H1 (cell line): ENCODE data around the gene JPH2. TPM values are rescaled to one million over a fixed set of nuclear protein-coding genes. Genes with fewer than 3 reads are reported as not detected.

Experiments used
- CTCF ChIA-PET: fragments of 300-600 bp; sonication (Branson Sonifier 250); formaldehyde crosslinking; loops from one replicate; lab custom pipeline; 2021; ENCODE audit not compliant: partially characterized antibody; lab: Charles Lee
- POLR2A ChIA-PET: fragments of 300-600 bp; sonication (Branson Sonifier 250); formaldehyde crosslinking; loops from one replicate; lab custom pipeline; 2021; ENCODE audit warnings: inconsistent platforms; ENCODE audit not compliant: partially characterized antibody; lab: Charles Lee
- DNase-seq, 2 experiments: peaks; one replicate each; pipeline versions ENCODE4 v3.0.0 to v3.0.0-alpha.2; 2010 to 2022; ENCODE audit warnings: low spot score in 2 of 2, low read depth in 1 of 2, mixed read lengths in 1 of 2
- FAIRE-seq: peaks from 2 replicates; lab custom pipeline; 2011; peaks lifted over from hg19 to GRCh38; lab: Jason Lieb, UNC
- H2AFZ ChIP-seq: 2 replicates; pipeline ENCODE4 v1.8.1; 2012; ENCODE audit warnings: low read length, inconsistent platforms
- H2AK5ac ChIP-seq: 2 replicates; pipeline ENCODE4 v1.6.1; 2013; ENCODE audit warnings: low read depth, low read length
- H2BK120ac ChIP-seq: replicated peaks from 2 replicates; pipeline ENCODE3; 2013; ENCODE audit warnings: low read depth, low read length, inconsistent platforms
- H2BK12ac ChIP-seq: 2 replicates; pipeline ENCODE4 v1.6.1; 2013; ENCODE audit warnings: low read depth, low read length
- H2BK15ac ChIP-seq: 2 replicates; pipeline ENCODE4 v1.6.1; 2013; ENCODE audit warnings: low read length
- H2BK20ac ChIP-seq: 2 replicates; pipeline ENCODE4 v1.6.1; 2013; ENCODE audit warnings: low read length
- H2BK5ac ChIP-seq: 2 replicates; pipeline ENCODE4 v1.6.1; 2013; ENCODE audit warnings: low read depth, low read length
- H3K14ac ChIP-seq: 2 replicates; pipeline ENCODE4 v1.6.1; 2013; ENCODE audit warnings: inconsistent platforms; ENCODE audit not compliant: insufficient read length
- H3K18ac ChIP-seq: 2 replicates; pipeline ENCODE4 v1.6.1; 2013; ENCODE audit warnings: low read length; ENCODE audit errors: extremely low read depth
- H3K23ac ChIP-seq: 2 replicates; pipeline ENCODE4 v1.6.1; 2013; ENCODE audit warnings: inconsistent platforms; ENCODE audit not compliant: insufficient read length
- H3K23me2 ChIP-seq: 2 replicates; pipeline ENCODE4 v1.6.1; 2013; ENCODE audit warnings: low read depth, low read length
- H3K27ac ChIP-seq: 2 replicates; pipeline ENCODE4 v1.6.1; 2011; ENCODE audit warnings: low read depth, low read length, inconsistent platforms
- H3K27me3 ChIP-seq, 4 experiments: replicated peaks in 1 of 4; 1 replicate in 1 of 4; 2 replicates in 3 of 4; pipeline versions ENCODE4 v1.6.1 to v1.8.1; 2011 to 2013; ENCODE audit warnings: low read length in 3 of 4, mild to moderate bottlenecking in 3 of 4, inconsistent platforms in 2 of 4, mixed read lengths in 2 of 4, moderate library complexity in 1 of 4; ENCODE audit not compliant: control insufficient read depth in 3 of 4, insufficient read depth in 3 of 4; ENCODE audit errors: extremely low read depth in 1 of 4
- H3K36me3 ChIP-seq, 4 experiments: 2 replicates each; pipeline versions ENCODE4 v1.6.1 to v1.8.1; 2011 to 2013; ENCODE audit warnings: mild to moderate bottlenecking in 4 of 4, low read length in 3 of 4, moderate library complexity in 2 of 4, control low read depth in 1 of 4, inconsistent platforms in 1 of 4; ENCODE audit not compliant: insufficient read depth in 4 of 4, control insufficient read depth in 2 of 4
- H3K4ac ChIP-seq: replicated peaks from 2 replicates; pipeline ENCODE3; 2013; ENCODE audit warnings: low read length, low read depth, mixed read lengths, inconsistent platforms; ENCODE audit not compliant: insufficient read length
- H3K4me1 ChIP-seq, 4 experiments: replicated peaks in 1 of 4; 1 replicate in 1 of 4; 2 replicates in 3 of 4; pipeline versions ENCODE4 v1.6.1 to v1.8.1; 2011 to 2013; ENCODE audit warnings: low read length in 3 of 4, inconsistent platforms in 2 of 4, mixed read lengths in 1 of 4; ENCODE audit not compliant: insufficient read depth in 4 of 4, control insufficient read depth in 3 of 4
- H3K4me2 ChIP-seq, 2 experiments: 2 replicates each; pipeline versions ENCODE4 v1.6.1 to v1.8.1; 2011 to 2013; ENCODE audit warnings: low read depth in 2 of 2, low read length in 2 of 2, control low read depth in 1 of 2, inconsistent platforms in 1 of 2, mild to moderate bottlenecking in 1 of 2; ENCODE audit not compliant: insufficient read depth in 1 of 2
- H3K4me3 ChIP-seq, 4 experiments: fragments of 200-600, 300-600 bp in 1 of 4; sonication (generic), shearing (Covaris generic), sonication (Bioruptor Twin) in 1 of 4; 2 replicates each; pipeline versions ENCODE4 v1.5.1 to v1.8.1; 2011 to 2016; ENCODE audit warnings: low read length in 4 of 4, low read depth in 3 of 4, control low read depth in 2 of 4, inconsistent platforms in 2 of 4, mild to moderate bottlenecking in 2 of 4, mixed read lengths in 1 of 4, moderate library complexity in 1 of 4; ENCODE audit not compliant: insufficient read depth in 2 of 4; ENCODE audit errors: extremely low read depth in 1 of 4
- H3K56ac ChIP-seq: replicated peaks from 2 replicates; pipeline ENCODE3; 2013; ENCODE audit warnings: low read depth, mild to moderate bottlenecking, mixed read lengths, low read length, inconsistent platforms; ENCODE audit not compliant: insufficient read length
- H3K79me1 ChIP-seq: 2 replicates; pipeline ENCODE4 v1.6.1; 2013; ENCODE audit warnings: low read depth, low read length, control low read depth
- H3K79me2 ChIP-seq, 2 experiments: 2 replicates each; pipeline versions ENCODE4 v1.6.1 to v1.8.1; 2012 to 2013; ENCODE audit warnings: low read length in 2 of 2, mild to moderate bottlenecking in 2 of 2, inconsistent platforms in 1 of 2; ENCODE audit not compliant: insufficient read depth in 2 of 2, control insufficient read depth in 1 of 2
- H3K9ac ChIP-seq, 4 experiments: replicated peaks in 1 of 4; 1 replicate in 1 of 4; 2 replicates in 3 of 4; pipeline versions ENCODE4 v1.6.1 to v1.8.1; 2011 to 2013; ENCODE audit warnings: low read depth in 3 of 4, low read length in 3 of 4, control low read depth in 2 of 4, mild to moderate bottlenecking in 2 of 4, moderate library complexity in 2 of 4, inconsistent platforms in 1 of 4; ENCODE audit errors: extremely low read depth in 1 of 4
- H3K9me3 ChIP-seq, 2 experiments: 2 replicates each; pipeline versions ENCODE4 v1.6.1 to v1.8.1; 2012 to 2013; ENCODE audit warnings: mild to moderate bottlenecking in 2 of 2, moderate library complexity in 2 of 2, control low read depth in 1 of 2, inconsistent platforms in 1 of 2, low read depth in 1 of 2, low read length in 1 of 2, mixed read lengths in 1 of 2; ENCODE audit not compliant: insufficient read depth in 2 of 2
- H4K20me1 ChIP-seq, 2 experiments: replicated peaks in 1 of 2; 2 replicates each; pipeline versions ENCODE3 to v1.8.1; 2011 to 2013; ENCODE audit warnings: inconsistent platforms in 2 of 2, low read length in 2 of 2, mild to moderate bottlenecking in 1 of 2; ENCODE audit not compliant: insufficient read depth in 2 of 2, control insufficient read depth in 1 of 2
- H4K5ac ChIP-seq: 2 replicates; pipeline ENCODE4 v1.6.1; 2013; ENCODE audit warnings: low read length, low read depth, mixed read lengths, inconsistent platforms; ENCODE audit not compliant: insufficient read length
- H4K8ac ChIP-seq: 2 replicates; pipeline ENCODE4 v1.8.0; 2013; ENCODE audit warnings: mild to moderate bottlenecking, moderate library complexity, low read length, inconsistent platforms; ENCODE audit not compliant: insufficient read depth; ENCODE audit errors: extremely low read depth
- H4K91ac ChIP-seq: replicated peaks from 2 replicates; pipeline ENCODE3; 2013; ENCODE audit warnings: low read length, mixed read lengths, inconsistent platforms; ENCODE audit not compliant: insufficient read length
- ASH2L ChIP-seq: fragments of 200-600, 300-600 bp; sonication (generic); IDR thresholded peaks from one replicate; pipeline ENCODE4 v1.7.1; 2017; ENCODE audit warnings: low read length
- CHD1 ChIP-seq: IDR thresholded peaks from 2 replicates; pipeline ENCODE4 v1.6.1; 2012; ENCODE audit warnings: low read depth, low read length, improper control_type of control experiment
- CTBP2 ChIP-seq: IDR thresholded peaks from 2 replicates; pipeline ENCODE4 v1.7.0; 2011; ENCODE audit warnings: borderline replicate concordance, mild to moderate bottlenecking, moderate library complexity, mixed read lengths, low read length; ENCODE audit not compliant: insufficient read depth, insufficient read length
- EGR1 ChIP-seq: IDR thresholded peaks from 2 replicates; pipeline ENCODE4 v1.6.1; 2011; ENCODE audit warnings: low read depth, low read length, borderline replicate concordance
- HDAC2 ChIP-seq, 2 experiments: fragments of 300-600 bp in 1 of 2; sonication (generic) in 1 of 2; IDR thresholded peaks; 2 replicates each; pipeline ENCODE4 v1.6.1; 2011 to 2012; ENCODE audit warnings: low read depth in 2 of 2, low read length in 2 of 2, mild to moderate bottlenecking in 2 of 2, moderate library complexity in 2 of 2, borderline replicate concordance in 1 of 2, inconsistent platforms in 1 of 2
- JUND ChIP-seq: IDR thresholded peaks from 2 replicates; pipeline ENCODE4 v1.6.1; 2011; ENCODE audit warnings: mild to moderate bottlenecking, improper control_type of control experiment, low read length
- KDM1A ChIP-seq: fragments of 200-600, 300-600 bp; sonication (generic); IDR thresholded peaks from 2 replicates; pipeline ENCODE4 v1.7.1; 2016; ENCODE audit warnings: mild to moderate bottlenecking, low read length, borderline replicate concordance
- KDM5A ChIP-seq: fragments of 200-600 bp; IDR thresholded peaks from 2 replicates; pipeline ENCODE4 v1.7.1; 2012; ENCODE audit warnings: mild to moderate bottlenecking, low read length, inconsistent platforms, mixed read lengths
- MAFK ChIP-seq: IDR thresholded peaks from 2 replicates; pipeline ENCODE4 v1.6.1; 2012; ENCODE audit warnings: low read depth, mild to moderate bottlenecking, improper control_type of control experiment, low read length
- PHF8 ChIP-seq: fragments of 200-600 bp; sonication (generic); conservative IDR thresholded peaks from 2 replicates; pipeline ENCODE4 v1.7.1; 2012; ENCODE audit warnings: low read depth, mild to moderate bottlenecking, inconsistent platforms, low read length, moderate library complexity
- POLR2AphosphoS5 ChIP-seq: IDR thresholded peaks from 2 replicates; pipeline ENCODE4 v1.6.1; 2011; ENCODE audit warnings: low read depth, low read length
- RXRA ChIP-seq: IDR thresholded peaks from 2 replicates; pipeline ENCODE4 v1.6.1; 2011; ENCODE audit warnings: low read depth, mild to moderate bottlenecking, low read length, moderate library complexity; ENCODE audit not compliant: insufficient read depth
- SP2 ChIP-seq: IDR thresholded peaks from 2 replicates; pipeline ENCODE4 v1.6.1; 2012; ENCODE audit warnings: mild to moderate bottlenecking, low read length, inconsistent platforms
- WGBS, 2 experiments: shearing (Covaris generic) in 1 of 2; methylation state at CpG; one replicate each; pipeline versions ENCODE4 v1.1.6 to v1.1.7; 2013 to 2015; ENCODE audit warnings: low lambda C conversion rate in 2 of 2, mixed read lengths in 2 of 2, inconsistent platforms in 1 of 2, low coverage in 1 of 2, missing lambda C conversion rate in 1 of 2; ENCODE audit not compliant: insufficient replicate concordance in 2 of 2, insufficient coverage in 1 of 2, insufficient read length in 1 of 2; ENCODE audit errors: extremely low coverage in 1 of 2, missing lambda C conversion rate in 1 of 2; 5-methylcytosine and 5-hydroxymethylcytosine counted together
- polyA plus RNA-seq, 7 experiments: library from polyadenylated mRNA; depleted of rRNA in 3 of 7; stranded (reverse) in 5 of 7; unstranded in 2 of 7; fragments of >200 nt in 5 of 7; fragments of 200-250 nt in 2 of 7; gene quantifications; 1 replicate in 5 of 7; 2 replicates in 1 of 7; 4 replicates in 1 of 7; pipeline versions ENCODE4 v1.2.1 to v1.2.3, GENCODE V29; 2011 to 2013; ENCODE audit warnings: missing spikeins in 2 of 7, mixed read lengths in 2 of 7
- total RNA-seq: library from RNA; stranded (reverse); fragmentation: NEBNext Ultra II Directional; extraction: Animal tissue kit (Norgen Biotek cat#: 25700); gene quantifications from 2 replicates; pipeline ENCODE4 v1.2.1, GENCODE V29; 2021
- TF ChIP-seq, protein P1 (sequence below): IDR thresholded peaks from 2 replicates; pipeline ENCODE4 v1.6.1; 2012; ENCODE audit warnings: inconsistent platforms

Gene JPH2
- total and polyA plus RNA-seq, 2 of the 8 experiments (the other 6 are each of a cell fraction or from before 2014, with no cell fraction given): 0.59 to 1.3 TPM

DNA sequence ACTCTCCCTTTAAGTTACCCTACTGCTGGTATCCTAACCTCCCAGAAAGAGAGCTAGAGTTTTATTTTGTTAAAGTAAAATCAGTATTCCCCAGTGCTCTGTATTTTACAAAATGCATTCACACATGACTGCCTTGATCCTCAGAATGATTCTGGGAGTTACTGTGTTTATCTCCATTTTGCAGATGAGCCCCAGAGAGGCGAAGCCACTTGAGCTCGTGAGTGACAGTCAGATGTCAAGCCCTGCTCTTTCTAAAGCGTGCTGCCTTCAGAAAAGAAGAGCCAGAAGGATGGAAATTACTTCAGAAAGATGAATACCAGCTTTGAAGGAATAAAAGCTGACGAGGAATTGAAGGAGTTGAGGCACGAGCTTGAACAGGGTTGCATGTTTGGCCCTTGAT lies 37.6 kb upstream of the JPH2 start:
- Histone ChIP-seq H2BK120ac (no peak overlapping the region), H3K18ac (no peak overlapping the region), H3K4ac (no peak overlapping the region), H4K91ac (no peak overlapping the region), H3K4me1 (peaks cover 0 to 3% (median under 1%) of the 10 kb centered on the region in 4 experiments; a peak in 3 of 7 replicates), H3K23me2 (no peaks in the 10 kb centered on the region), H3K79me2 (no peaks in the 10 kb centered on the region), H3K4me2 (no peak overlapping the region), H3K27me3 (no peaks in the 10 kb centered on the region), H2BK5ac (no peak overlapping the region), H2BK20ac (no peak overlapping the region), H3K9ac (no peak overlapping the region), H3K79me1 (no peaks in the 10 kb centered on the region), H3K9me3 (no peaks in the 10 kb centered on the region), H4K5ac (no peak overlapping the region), H4K8ac (no peak overlapping the region), H3K27ac (no peak overlapping the region), H3K4me3 (no peak overlapping the region), H2BK12ac (no peak overlapping the region), H3K14ac (no peak overlapping the region), H2AFZ (no peak overlapping the region), H3K23ac (no peak overlapping the region), H3K56ac (no peak overlapping the region), H2BK15ac (no peak overlapping the region), H3K36me3 (no peaks in the 10 kb centered on the region), H2AK5ac (no peak overlapping the region), H4K20me1 (no peaks in the 10 kb centered on the region)
- DNase-seq: no peak
- no peak for FAIRE-seq
- 84% methylated on average over 5 of the region's 5 CpGs; no CpG with 5 or more reads in 1 of the 2 experiments for WGBS, 2 experiments
- CTCF ChIA-PET: interaction anchor here (0.7 to 4.4 kb wide), 23 partner anchors 8 to 374 kb away, joined by 3 to 23 read pairs (median 6); partner anchors contain the start of gene GDAP1L1
- POLR2A ChIA-PET: interaction anchor here (0.6 to 1.2 kb wide), 3 partner anchors 13 to 41 kb away, joined by 3 read pairs; partner anchors contain the start of gene OSER1
- TF ChIP-seq KDM5A: no peak
- no peak for TF ChIP-seq ASH2L
- TF ChIP-seq, protein P1, sequence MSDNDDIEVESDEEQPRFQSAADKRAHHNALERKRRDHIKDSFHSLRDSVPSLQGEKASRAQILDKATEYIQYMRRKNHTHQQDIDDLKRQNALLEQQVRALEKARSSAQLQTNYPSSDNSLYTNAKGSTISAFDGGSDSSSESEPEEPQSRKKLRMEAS: no peak
- TF ChIP-seq CTBP2: no peak
- TF ChIP-seq EGR1: no peak
- TF ChIP-seq POLR2AphosphoS5: no peak
- no peak for TF ChIP-seq CHD1
- no peak for TF ChIP-seq PHF8
- no peak for TF ChIP-seq HDAC2 (IDR thresholded peaks at IDR 0.05; ENCODE audit: borderline replicate concordance in 1 of 2, low read depth in 2 of 2, low read length in 2 of 2)
- no peak for TF ChIP-seq JUND
- TF ChIP-seq MAFK: no peak
- TF ChIP-seq KDM1A: no peak
- TF ChIP-seq RXRA: no peak
- TF ChIP-seq SP2: no peak
